K562 (cell line): ENCODE data around the gene CCNYL1. TPM values are rescaled to one million over a fixed set of nuclear protein-coding genes. Genes with fewer than 3 reads are reported as not detected.

Source experiments
- ATF1 ChIP-seq, 2 experiments: fragments of 450-650 bp in 1 of 2; IDR thresholded peaks; 2 replicates each; pipeline ENCODE4 v1.6.1; 2016; ENCODE audit warnings: missing compliant biosample characterization in 1 of 2, missing genetic modification characterization in 1 of 2
- CBFB ChIP-seq: sonication (generic); formaldehyde crosslinking; IDR thresholded peaks from 2 replicates; pipeline ENCODE4 v1.4.0; 2020; ENCODE audit warnings: mild to moderate bottlenecking, missing genetic modification reagents
- CEBPG ChIP-seq, 3 experiments: fragments of 200-800 bp in 1 of 3; sonication (Bioruptor generic) in 1 of 3; sonication (generic) in 1 of 3; formaldehyde crosslinking in 1 of 3; IDR thresholded peaks in 2 of 3; conservative IDR thresholded peaks in 1 of 3; 2 replicates each; pipeline versions ENCODE4 v1.6.1 to v1.8.0; 2016 to 2022; ENCODE audit warnings: missing compliant biosample characterization in 2 of 3, missing genetic modification characterization in 2 of 3, mild to moderate bottlenecking in 1 of 3, missing genetic modification reagents in 1 of 3
- FOXA3 ChIP-seq, 2 experiments: fragments of 450-650 bp in 1 of 2; sonication (generic) in 1 of 2; formaldehyde crosslinking; IDR thresholded peaks in 1 of 2; conservative IDR thresholded peaks in 1 of 2; 2 replicates each; pipeline versions ENCODE4 v1.4.0 to v1.8.0; 2020 to 2022; ENCODE audit warnings: mild to moderate bottlenecking in 2 of 2, missing genetic modification reagents in 1 of 2
- SOX6 ChIP-seq: fragments of 450-650 bp; IDR thresholded peaks from 2 replicates; pipeline ENCODE4 v1.6.1; 2014; ENCODE audit warnings: mild to moderate bottlenecking
- polyA plus RNA-seq, 8 experiments: library from polyadenylated mRNA; depleted of rRNA in 4 of 8; stranded (reverse) in 5 of 8; unstranded in 3 of 8; fragments of >200 nt; fragmentation: Nextera tagmentation in 2 of 8; fragmentation: Illumina TruSeq in 1 of 8; extraction: Ambion mirVana in 2 of 8; extraction: Trizol in 1 of 8; gene quantifications; 2 replicates each; pipeline versions ENCODE4 v1.2.1 to v1.2.3, GENCODE V29; 2011 to 2014; ENCODE audit warnings: inconsistent platforms in 1 of 8, missing spikeins in 1 of 8
- total RNA-seq, 7 experiments: library from RNA; depleted of rRNA in 6 of 7; stranded (reverse); fragments of >200 nt in 6 of 7; fragmentation: Illumina TruSeq in 2 of 7; extraction: Trizol in 2 of 7; gene quantifications; 2 replicates each; pipeline versions ENCODE4 v1.2.1 to v1.2.3, GENCODE V29; 2011 to 2021; ENCODE audit warnings: low replicate concordance in 1 of 7
- TF ChIP-seq, protein P1 (sequence below): sonication (generic); formaldehyde crosslinking; IDR thresholded peaks from 2 replicates; pipeline ENCODE4 v1.8.1; 2022; ENCODE audit warnings: missing genetic modification reagents
- TF ChIP-seq, protein P2 (sequence below), 3 experiments: IDR thresholded peaks in 2 of 3; conservative IDR thresholded peaks in 1 of 3; 2 replicates each; pipeline ENCODE4 v1.5.1; 2011 to 2012; ENCODE audit warnings: low read length in 3 of 3, mild to moderate bottlenecking in 3 of 3, control low read depth in 2 of 3, improper control_type of control experiment in 1 of 3, inconsistent platforms in 1 of 3, low read depth in 1 of 3, mixed read lengths in 1 of 3, moderate library complexity in 1 of 3; ENCODE audit not compliant: insufficient read depth in 2 of 3
- TF ChIP-seq, protein P3 (sequence below): sonication (generic); formaldehyde crosslinking; IDR thresholded peaks from 2 replicates; pipeline ENCODE4 v1.9.0; 2022; ENCODE audit warnings: mild to moderate bottlenecking, missing genetic modification reagents
- TF ChIP-seq, protein P4 (sequence below): fragments of 200-600 bp; sonication (generic); IDR thresholded peaks from one replicate; pipeline ENCODE4 v1.6.1; 2012; ENCODE audit warnings: mild to moderate bottlenecking, low read depth, low read length, inconsistent platforms

CCNYL1 gene
- total and polyA plus RNA-seq, 9 of the 15 experiments (the other 6 are each of a cell fraction or from before 2014, with no cell fraction given): 1.9 to 7.5 (median 4.7) TPM

DNA sequence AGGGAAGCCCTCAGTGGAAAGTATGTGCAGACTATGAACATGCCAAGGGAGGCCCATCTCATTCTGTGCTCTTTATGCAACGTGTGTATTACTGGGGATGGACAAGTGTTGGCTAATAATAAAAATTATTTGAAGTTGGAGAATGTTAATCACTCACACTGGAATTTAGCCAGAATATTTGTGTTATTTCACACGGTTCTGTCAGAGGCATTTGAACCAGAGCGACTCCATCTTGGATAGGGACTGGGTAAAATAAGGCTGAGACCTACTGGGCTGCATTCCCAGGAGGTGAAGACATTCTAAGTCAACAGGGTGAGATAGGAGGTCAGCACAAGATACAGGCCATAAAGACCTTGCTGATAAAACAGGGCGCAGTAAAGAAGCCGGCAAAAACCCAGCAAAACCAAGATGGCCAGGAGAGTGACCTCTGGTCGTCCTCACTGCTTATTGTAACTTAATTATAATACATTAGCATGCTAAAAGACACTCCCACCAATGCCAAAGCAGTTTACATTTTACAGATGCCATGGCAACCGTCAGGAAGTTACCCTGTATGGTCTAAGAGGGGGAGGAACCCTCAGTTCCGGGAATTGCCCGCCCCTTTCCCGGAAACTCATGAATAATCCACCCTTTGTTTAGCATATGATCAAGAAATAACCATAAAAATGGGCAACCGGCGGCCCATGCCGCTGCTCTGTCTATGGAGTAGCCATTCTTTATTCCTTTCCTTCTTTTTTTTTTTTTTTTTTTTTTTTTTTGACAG, 60.8 kb downstream of the CCNYL1 start (continued):
- TF ChIP-seq, protein P1, sequence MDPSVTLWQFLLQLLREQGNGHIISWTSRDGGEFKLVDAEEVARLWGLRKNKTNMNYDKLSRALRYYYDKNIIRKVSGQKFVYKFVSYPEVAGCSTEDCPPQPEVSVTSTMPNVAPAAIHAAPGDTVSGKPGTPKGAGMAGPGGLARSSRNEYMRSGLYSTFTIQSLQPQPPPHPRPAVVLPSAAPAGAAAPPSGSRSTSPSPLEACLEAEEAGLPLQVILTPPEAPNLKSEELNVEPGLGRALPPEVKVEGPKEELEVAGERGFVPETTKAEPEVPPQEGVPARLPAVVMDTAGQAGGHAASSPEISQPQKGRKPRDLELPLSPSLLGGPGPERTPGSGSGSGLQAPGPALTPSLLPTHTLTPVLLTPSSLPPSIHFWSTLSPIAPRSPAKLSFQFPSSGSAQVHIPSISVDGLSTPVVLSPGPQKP (CRISPR knock-in tag): no peak
- TF ChIP-seq CEBPG (CRISPR knock-in tag; IDR thresholded peaks at IDR 0.05): no peak
- TF ChIP-seq CEBPG (tag; conservative IDR thresholded peaks at IDR 0.05 in 1 of 2, IDR thresholded peaks at IDR 0.05 in 1 of 2): peak in 1 of 2 experiments; percentile 85; a peak in 3 of 4 replicates
- TF ChIP-seq, protein P2, sequence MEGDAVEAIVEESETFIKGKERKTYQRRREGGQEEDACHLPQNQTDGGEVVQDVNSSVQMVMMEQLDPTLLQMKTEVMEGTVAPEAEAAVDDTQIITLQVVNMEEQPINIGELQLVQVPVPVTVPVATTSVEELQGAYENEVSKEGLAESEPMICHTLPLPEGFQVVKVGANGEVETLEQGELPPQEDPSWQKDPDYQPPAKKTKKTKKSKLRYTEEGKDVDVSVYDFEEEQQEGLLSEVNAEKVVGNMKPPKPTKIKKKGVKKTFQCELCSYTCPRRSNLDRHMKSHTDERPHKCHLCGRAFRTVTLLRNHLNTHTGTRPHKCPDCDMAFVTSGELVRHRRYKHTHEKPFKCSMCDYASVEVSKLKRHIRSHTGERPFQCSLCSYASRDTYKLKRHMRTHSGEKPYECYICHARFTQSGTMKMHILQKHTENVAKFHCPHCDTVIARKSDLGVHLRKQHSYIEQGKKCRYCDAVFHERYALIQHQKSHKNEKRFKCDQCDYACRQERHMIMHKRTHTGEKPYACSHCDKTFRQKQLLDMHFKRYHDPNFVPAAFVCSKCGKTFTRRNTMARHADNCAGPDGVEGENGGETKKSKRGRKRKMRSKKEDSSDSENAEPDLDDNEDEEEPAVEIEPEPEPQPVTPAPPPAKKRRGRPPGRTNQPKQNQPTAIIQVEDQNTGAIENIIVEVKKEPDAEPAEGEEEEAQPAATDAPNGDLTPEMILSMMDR (IDR thresholded peaks at IDR 0.05 in 2 of 3, conservative IDR thresholded peaks at IDR 0.05 in 1 of 3; ENCODE audit: insufficient read depth in 2 of 3, low read depth in 1 of 3, low read length in 3 of 3): no peak
- TF ChIP-seq ATF1 (CRISPR knock-in tag; IDR thresholded peaks at IDR 0.05): no peak
- peak; percentile 94 for TF ChIP-seq ATF1 (tag; IDR thresholded peaks at IDR 0.05)
- TF ChIP-seq SOX6: no peak
- TF ChIP-seq, protein P3, sequence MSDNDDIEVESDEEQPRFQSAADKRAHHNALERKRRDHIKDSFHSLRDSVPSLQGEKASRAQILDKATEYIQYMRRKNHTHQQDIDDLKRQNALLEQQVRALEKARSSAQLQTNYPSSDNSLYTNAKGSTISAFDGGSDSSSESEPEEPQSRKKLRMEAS: no peak
- TF ChIP-seq FOXA3 (CRISPR knock-in tag; conservative IDR thresholded peaks at IDR 0.05 in 1 of 2, IDR thresholded peaks at IDR 0.05 in 1 of 2): peak in 1 of 2 experiments; percentile 88; a peak in 2 of 4 replicates
- no peak for TF ChIP-seq CBFB (CRISPR knock-in tag)
- TF ChIP-seq, protein P4, sequence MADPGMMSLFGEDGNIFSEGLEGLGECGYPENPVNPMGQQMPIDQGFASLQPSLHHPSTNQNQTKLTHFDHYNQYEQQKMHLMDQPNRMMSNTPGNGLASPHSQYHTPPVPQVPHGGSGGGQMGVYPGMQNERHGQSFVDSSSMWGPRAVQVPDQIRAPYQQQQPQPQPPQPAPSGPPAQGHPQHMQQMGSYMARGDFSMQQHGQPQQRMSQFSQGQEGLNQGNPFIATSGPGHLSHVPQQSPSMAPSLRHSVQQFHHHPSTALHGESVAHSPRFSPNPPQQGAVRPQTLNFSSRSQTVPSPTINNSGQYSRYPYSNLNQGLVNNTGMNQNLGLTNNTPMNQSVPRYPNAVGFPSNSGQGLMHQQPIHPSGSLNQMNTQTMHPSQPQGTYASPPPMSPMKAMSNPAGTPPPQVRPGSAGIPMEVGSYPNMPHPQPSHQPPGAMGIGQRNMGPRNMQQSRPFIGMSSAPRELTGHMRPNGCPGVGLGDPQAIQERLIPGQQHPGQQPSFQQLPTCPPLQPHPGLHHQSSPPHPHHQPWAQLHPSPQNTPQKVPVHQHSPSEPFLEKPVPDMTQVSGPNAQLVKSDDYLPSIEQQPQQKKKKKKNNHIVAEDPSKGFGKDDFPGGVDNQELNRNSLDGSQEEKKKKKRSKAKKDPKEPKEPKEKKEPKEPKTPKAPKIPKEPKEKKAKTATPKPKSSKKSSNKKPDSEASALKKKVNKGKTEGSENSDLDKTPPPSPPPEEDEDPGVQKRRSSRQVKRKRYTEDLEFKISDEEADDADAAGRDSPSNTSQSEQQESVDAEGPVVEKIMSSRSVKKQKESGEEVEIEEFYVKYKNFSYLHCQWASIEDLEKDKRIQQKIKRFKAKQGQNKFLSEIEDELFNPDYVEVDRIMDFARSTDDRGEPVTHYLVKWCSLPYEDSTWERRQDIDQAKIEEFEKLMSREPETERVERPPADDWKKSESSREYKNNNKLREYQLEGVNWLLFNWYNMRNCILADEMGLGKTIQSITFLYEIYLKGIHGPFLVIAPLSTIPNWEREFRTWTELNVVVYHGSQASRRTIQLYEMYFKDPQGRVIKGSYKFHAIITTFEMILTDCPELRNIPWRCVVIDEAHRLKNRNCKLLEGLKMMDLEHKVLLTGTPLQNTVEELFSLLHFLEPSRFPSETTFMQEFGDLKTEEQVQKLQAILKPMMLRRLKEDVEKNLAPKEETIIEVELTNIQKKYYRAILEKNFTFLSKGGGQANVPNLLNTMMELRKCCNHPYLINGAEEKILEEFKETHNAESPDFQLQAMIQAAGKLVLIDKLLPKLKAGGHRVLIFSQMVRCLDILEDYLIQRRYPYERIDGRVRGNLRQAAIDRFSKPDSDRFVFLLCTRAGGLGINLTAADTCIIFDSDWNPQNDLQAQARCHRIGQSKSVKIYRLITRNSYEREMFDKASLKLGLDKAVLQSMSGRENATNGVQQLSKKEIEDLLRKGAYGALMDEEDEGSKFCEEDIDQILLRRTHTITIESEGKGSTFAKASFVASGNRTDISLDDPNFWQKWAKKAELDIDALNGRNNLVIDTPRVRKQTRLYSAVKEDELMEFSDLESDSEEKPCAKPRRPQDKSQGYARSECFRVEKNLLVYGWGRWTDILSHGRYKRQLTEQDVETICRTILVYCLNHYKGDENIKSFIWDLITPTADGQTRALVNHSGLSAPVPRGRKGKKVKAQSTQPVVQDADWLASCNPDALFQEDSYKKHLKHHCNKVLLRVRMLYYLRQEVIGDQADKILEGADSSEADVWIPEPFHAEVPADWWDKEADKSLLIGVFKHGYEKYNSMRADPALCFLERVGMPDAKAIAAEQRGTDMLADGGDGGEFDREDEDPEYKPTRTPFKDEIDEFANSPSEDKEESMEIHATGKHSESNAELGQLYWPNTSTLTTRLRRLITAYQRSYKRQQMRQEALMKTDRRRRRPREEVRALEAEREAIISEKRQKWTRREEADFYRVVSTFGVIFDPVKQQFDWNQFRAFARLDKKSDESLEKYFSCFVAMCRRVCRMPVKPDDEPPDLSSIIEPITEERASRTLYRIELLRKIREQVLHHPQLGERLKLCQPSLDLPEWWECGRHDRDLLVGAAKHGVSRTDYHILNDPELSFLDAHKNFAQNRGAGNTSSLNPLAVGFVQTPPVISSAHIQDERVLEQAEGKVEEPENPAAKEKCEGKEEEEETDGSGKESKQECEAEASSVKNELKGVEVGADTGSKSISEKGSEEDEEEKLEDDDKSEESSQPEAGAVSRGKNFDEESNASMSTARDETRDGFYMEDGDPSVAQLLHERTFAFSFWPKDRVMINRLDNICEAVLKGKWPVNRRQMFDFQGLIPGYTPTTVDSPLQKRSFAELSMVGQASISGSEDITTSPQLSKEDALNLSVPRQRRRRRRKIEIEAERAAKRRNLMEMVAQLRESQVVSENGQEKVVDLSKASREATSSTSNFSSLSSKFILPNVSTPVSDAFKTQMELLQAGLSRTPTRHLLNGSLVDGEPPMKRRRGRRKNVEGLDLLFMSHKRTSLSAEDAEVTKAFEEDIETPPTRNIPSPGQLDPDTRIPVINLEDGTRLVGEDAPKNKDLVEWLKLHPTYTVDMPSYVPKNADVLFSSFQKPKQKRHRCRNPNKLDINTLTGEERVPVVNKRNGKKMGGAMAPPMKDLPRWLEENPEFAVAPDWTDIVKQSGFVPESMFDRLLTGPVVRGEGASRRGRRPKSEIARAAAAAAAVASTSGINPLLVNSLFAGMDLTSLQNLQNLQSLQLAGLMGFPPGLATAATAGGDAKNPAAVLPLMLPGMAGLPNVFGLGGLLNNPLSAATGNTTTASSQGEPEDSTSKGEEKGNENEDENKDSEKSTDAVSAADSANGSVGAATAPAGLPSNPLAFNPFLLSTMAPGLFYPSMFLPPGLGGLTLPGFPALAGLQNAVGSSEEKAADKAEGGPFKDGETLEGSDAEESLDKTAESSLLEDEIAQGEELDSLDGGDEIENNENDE: no peak
